ENCODE results near the gene ACTG2. TPM values are rescaled to one million over a fixed set of nuclear protein-coding genes. Genes with fewer than 3 reads are reported as not detected.

ACTG2 gene
- total RNA-seq, 1 experiment from 2014 or later, result 1.5 TPM

- no peak overlapping the region for H2AFZ ChIP-seq (ENCODE audit: low read length)
- Mint-ChIP-seq H3K36me3 (ENCODE audit: insufficient read depth in 1 of 3, low read depth in 3 of 3) (no peaks in the 10 kb centered on the region), H3K4me1 (peaks cover 8 to 11% of the 10 kb centered on the region in 2 experiments), H3K27me3 (ENCODE audit: low read depth) (peaks cover 2% of the 10 kb centered on the region; the same call in 1 of the 2 replicates), H3K4me3 (no peak overlapping the region), H3K9me3 (no peaks in the 10 kb centered on the region), H3K27ac (no peak overlapping the region)
- no peak overlapping the region for H3K4me2 ChIP-seq (ENCODE audit: insufficient read depth, insufficient read length, low read length)
- TF ChIP-seq, protein P1, sequence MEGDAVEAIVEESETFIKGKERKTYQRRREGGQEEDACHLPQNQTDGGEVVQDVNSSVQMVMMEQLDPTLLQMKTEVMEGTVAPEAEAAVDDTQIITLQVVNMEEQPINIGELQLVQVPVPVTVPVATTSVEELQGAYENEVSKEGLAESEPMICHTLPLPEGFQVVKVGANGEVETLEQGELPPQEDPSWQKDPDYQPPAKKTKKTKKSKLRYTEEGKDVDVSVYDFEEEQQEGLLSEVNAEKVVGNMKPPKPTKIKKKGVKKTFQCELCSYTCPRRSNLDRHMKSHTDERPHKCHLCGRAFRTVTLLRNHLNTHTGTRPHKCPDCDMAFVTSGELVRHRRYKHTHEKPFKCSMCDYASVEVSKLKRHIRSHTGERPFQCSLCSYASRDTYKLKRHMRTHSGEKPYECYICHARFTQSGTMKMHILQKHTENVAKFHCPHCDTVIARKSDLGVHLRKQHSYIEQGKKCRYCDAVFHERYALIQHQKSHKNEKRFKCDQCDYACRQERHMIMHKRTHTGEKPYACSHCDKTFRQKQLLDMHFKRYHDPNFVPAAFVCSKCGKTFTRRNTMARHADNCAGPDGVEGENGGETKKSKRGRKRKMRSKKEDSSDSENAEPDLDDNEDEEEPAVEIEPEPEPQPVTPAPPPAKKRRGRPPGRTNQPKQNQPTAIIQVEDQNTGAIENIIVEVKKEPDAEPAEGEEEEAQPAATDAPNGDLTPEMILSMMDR (conservative IDR thresholded peaks at IDR 0.05), result no peak
- no peak overlapping the region for H3K56ac ChIP-seq (ENCODE audit: insufficient read length, low read depth, low read length)
- no peak overlapping the region for H4K91ac ChIP-seq (ENCODE audit: insufficient read length, low read depth, low read length)
- no peaks in the 10 kb centered on the region for H3K79me1 ChIP-seq (ENCODE audit: insufficient read depth, low read depth, low read length, poor library complexity, severe bottlenecking)
- H3K23ac ChIP-seq (ENCODE audit: insufficient read length, low read depth, low read length), result no peak overlapping the region
- H3K9me3 ChIP-seq (ENCODE audit: control insufficient read depth, low read depth, low read length), result no peaks in the 10 kb centered on the region
- H3K27me3 ChIP-seq (ENCODE audit: insufficient read depth, low read length), result no peaks in the 10 kb centered on the region
- H3K18ac ChIP-seq (ENCODE audit: insufficient read length, low read depth, low read length), result no peak overlapping the region
- no peak overlapping the region for H3K4ac ChIP-seq (ENCODE audit: low read depth, low read length)
- no peak for DNase-seq
- no peak overlapping the region for H4K5ac ChIP-seq (ENCODE audit: insufficient read length, low read depth, low read length)
- no peak overlapping the region for H2BK12ac ChIP-seq (ENCODE audit: insufficient read length, low read depth, low read length)
- WGBS (ENCODE audit: extremely low coverage, insufficient read length, low lambda C conversion rate), result no CpG with 5 or more reads among the region's 5 CpGs
- H2BK20ac ChIP-seq (ENCODE audit: low read depth, low read length, poor library complexity, severe bottlenecking), result no peak overlapping the region
- H3K4me1 ChIP-seq (ENCODE audit: insufficient read depth, low read length), result no peaks in the 10 kb centered on the region
- no peak overlapping the region for H3K9ac ChIP-seq (ENCODE audit: extremely low read depth, insufficient read length, low read length)
- no peak overlapping the region for H2BK5ac ChIP-seq (ENCODE audit: insufficient read length, low read length)
- H3K14ac ChIP-seq (ENCODE audit: insufficient read depth, low read length), result no peak overlapping the region
- H2BK15ac ChIP-seq (ENCODE audit: low read depth, low read length), result no peak overlapping the region
- H3K23me2 ChIP-seq (ENCODE audit: insufficient read length, low read depth, low read length, poor library complexity, severe bottlenecking), result no peaks in the 10 kb centered on the region
- H3T11ph ChIP-seq (ENCODE audit: low read length), result no peak overlapping the region
- H3K27ac ChIP-seq (ENCODE audit: insufficient read length, low read depth, low read length), result no peak overlapping the region
- H2AK5ac ChIP-seq (ENCODE audit: insufficient read length, low read length), result no peak overlapping the region
- H2BK120ac ChIP-seq (ENCODE audit: low read depth, low read length, poor library complexity, severe bottlenecking), result no peak overlapping the region
- H4K8ac ChIP-seq (replicated peaks; ENCODE audit: insufficient read length, low read depth, low read length), result no peak overlapping the region
- H3K79me2 ChIP-seq (ENCODE audit: insufficient read depth, low read length), result no peaks in the 10 kb centered on the region
- H4K20me1 ChIP-seq (ENCODE audit: control insufficient read depth, insufficient read depth, insufficient read length), result no peaks in the 10 kb centered on the region
These were observed 3.6 kb upstream of the ACTG2 start for GRCh38 chr2:73889206-73889605.

All from H9 (cell line).